DMS114 treated with DMSO at 0.1 percent for 48 hours (cell line): ENCODE measurements around the gene SLC48A1.
A peak's percentile ranks its signal among the peaks of the same experiment; 100 is the strongest.

Experiments
- DNase-seq: peaks from one replicate; lab custom pipeline; 2025; ENCODE audit not compliant: unreplicated experiment; lab: John Stamatoyannopoulos, UW

SLC48A1 gene

DNA sequence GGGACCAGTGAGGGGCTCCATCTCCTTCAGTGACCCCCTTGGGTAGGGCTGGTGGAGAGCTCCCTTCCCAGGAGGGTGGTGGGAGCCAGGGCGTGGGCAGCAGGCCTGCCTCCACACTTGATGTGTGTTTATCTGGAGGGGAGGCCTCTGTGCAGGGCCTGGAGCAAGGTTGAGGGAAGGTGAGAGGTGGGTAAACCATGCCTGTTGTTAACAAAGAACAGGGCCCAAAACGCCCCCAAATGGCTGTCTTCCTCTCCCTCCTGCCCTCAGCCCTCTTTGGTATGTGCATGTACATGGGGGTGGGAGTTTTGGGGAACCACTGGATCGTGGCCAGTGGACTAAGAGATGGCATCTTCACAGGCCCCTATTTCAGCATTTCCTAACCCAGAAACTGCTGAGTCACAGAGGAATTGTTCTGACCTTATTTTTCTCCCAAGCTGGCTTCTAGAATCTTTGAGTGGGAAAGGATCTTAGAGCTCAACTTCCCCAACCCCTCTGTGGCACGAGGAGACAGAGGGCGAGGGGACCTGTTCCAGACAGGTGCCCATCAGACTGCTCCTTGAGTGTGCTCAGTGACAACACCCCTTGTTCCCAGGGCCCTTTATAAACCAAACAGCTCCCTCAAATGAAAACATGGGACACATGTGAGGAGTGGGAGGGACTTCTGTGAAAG lies 3.6 kb downstream of the SLC48A1 start:
- no peak for DNase-seq

DNA sequence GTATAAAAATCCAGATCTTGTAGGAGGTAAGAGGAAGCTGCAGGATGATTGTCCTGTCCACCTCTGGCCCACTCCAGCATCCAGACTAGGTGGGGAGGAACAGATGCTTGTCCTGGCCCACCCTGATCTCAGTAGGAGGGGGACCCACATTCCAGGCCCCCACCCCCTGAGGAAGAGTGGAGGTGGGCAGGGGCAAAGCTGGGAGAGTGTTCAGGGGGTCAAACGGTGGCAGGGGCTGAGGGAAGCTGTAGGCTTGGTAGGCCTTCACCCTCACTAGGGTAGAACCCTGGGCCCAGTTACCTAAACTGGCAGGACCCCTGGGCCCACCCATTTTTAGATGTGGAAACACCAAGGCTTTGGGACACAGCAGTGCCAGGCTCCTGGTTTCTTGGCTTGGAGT lies 4.1 kb downstream of the SLC48A1 start:
- no peak for DNase-seq

DNA sequence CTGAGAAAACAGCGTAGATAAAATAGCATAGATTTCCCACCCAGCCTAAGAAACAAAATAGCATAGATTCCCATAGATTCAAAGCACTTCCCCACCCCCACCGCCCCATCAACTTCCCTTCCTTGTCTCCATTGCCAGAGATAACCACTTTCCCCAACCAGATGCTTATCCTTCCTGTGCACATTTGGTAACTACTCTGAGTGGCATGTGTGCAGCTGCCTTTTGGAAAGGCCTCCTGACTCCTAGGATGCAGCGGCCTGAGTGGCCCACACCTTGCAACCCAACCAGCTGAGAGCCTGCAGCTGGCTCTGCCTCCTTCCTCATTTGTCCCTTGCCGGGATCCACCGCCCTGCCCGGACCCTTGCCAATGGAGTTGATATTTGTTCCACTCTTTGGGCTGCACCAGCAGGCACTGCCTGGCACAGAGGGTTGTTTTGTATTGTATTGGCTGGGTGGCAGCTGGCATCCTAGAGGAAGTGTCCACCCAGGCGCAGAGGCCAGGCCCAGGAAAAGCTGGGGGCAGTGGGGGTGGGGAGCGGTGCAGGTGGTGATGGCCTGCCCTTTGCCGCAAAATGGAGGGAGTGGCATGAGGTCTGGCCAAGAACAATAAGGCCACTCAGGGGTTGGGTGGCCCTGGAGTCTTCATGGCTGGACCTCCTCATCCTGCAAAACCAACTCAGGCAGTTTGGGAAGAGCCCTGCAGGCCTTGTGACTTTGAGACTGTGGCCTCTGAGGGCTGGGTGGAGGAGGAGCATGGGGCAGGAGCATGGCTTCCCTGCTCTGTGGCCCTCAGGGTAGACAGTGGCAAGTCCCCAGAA lies 4.9 kb downstream of the SLC48A1 start:
- no peak for DNase-seq

DNA sequence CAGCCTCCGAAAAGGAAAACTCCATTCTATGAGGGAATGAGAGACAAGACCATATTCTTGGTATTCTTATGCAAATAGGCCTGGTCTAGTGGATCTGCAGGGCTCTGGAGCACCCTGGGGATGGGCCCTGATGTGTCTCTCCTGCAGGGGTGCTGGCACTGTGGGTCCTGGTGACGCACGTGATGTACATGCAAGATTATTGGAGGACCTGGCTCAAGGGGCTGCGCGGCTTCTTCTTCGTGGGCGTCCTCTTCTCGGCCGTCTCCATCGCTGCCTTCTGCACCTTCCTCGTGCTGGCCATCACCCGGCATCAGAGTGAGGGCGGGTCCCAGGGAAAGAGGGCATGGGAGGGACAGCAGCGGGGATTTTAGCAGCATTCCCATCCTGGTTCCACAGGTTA lies 5.8 kb downstream of the SLC48A1 start:
- DNase-seq = no peak

DNA sequence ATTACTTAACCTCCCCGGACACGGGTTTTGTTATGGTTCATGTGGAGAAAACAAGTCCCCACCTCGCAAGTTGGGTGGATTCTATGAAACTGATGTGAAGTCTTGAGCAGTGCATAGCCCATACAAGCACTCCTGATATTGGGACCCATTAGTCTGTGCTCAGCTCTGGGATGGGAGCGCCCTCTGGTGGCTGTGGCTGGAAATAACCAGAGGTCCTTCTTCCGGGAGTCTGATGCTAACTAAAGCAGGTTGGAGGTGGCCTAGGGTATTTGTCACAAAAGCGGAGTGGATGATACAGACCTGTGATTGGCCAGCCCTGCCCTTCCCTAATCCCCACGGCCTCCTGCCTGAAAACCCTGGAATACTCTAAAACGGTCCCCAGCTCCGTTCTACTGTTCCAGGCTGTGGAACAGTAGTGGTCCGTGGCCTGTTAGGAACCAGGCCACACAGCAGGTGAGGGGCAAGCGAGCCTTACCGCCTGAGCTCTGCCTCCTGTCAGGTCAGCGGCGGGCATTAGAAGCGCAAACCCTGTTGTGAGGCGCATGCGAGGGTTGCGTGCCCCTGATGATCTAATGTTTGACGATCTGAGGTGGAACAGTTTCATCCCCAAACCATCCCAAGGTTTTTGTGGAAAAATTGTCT lies 6.4 kb downstream of the SLC48A1 start:
- DNase-seq = peak; percentile 73

DNA sequence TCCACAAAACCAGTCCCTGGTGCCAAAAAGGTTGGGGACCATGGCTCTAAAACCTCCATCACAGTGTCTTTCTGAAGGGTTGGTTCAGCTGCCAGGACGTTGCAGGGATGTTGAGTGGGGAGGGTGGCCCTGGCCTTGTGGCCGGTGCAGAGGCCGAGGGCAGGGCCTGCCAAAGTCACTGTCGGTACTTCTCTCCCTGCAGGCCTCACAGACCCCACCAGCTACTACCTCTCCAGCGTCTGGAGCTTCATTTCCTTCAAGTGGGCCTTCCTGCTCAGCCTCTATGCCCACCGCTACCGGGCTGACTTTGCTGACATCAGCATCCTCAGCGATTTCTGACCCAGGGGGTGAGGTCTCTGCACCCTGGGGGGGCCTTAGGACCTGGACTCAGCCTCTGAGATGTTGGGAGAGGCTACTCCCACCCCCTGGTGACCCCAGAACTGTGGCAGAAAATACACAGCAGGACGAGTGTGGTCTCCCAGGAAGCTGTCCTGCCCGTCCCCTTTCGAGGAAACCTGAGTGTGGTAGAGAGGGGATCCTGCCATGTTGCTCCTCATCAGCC lies 7.0 kb downstream of the SLC48A1 start:
- DNase-seq = no peak

DNA sequence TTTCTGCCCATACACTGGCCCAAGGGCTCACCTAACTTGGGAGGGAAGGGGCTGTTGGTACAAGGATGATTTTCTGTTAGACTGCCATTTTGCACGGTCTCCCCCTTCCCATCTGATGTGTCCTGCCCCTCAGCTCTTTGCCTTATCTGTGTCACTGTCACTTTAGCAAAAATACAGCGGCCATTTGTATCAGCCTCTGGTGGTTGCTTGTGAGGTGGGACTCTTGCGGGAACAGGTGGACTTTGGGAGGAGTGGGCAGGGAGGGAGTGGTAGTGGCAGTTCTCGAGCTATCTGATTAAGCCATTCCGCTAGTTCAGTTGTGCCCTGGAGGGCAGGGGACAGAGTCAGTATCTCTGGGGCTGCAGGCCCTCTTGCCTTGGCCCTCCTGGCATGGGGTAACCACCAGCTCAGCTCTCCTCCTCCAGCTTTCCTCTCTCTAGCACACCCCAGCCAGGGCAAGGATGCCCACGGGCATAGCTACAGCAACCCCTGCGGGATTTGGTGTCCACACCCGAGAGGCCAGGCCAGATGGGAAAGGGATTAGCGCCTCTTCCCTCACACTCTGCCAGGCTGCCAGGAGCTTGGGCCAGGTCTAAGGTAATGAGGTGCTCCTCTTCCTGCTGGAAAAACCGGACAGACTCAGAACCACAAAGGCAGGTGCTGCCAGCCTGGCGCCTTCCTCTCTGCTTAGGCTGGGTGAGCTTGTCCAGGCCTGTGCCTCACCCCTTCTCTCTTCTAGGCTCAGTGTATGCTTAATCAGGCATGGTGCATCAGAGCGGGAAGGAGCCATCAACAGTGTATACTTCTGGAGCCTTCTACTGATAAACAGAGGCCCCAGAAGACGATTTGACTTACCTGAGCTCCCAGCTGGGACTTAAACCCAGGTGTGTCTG lies 8.7 kb downstream of the SLC48A1 start:
- no peak for DNase-seq

DNA sequence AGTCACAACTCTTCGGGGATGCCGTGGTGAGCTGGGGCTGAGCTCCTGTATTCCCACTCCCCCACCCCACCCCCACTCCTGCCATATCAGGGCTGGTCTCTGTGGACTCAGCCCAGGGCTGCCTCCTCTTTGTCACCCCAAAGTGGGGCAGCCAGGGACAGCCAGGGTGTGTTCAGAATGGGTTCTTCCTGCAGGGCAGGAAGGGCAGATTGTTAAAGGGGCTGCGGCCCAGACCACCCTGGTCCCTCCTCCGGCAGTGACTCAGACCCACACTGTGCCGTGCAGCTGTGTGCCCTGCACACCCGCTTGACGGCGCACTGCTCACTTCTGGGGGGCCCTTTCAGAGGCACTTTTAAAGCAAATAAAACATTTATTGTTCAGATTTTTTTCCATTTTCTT lies 9.3 kb downstream of the SLC48A1 start:
- no peak for DNase-seq

DNA sequence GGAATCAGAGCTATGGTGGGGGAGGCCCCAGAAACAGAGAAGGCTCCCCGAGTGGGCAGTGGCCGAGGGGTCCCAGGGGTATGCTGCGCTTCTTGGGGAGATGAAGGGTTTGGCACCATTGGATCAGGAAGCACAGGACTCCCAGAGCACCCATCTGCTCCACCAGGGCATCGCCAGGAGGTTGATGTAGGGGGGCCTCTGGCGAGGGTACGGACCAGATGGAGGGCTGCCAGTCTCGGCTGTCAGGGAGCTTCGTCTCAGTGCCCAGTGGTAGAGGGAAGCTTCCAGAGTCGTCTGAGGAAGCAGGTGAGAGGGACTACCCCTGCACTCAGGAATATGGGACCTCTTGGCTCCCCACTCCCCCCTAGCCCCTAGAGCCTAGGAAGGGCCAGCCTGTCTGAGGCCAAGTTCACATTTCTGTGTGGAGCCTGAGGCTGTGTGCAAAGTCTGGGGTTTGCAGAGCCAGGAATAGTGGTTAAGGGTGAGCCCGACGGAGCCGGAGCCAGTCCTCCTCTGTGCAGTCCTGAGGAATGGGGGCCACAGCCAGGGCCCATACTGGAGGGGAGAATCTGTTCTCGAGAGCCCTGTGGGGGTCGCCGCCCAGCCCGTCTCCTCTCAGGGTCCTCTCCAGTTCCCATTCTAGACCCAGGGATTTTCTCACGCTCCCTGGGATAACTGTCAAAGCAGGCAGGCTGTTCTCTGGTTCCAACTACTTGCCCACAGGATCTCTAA lies 10.2 kb downstream of the SLC48A1 start:
- DNase-seq = no peak

DNA sequence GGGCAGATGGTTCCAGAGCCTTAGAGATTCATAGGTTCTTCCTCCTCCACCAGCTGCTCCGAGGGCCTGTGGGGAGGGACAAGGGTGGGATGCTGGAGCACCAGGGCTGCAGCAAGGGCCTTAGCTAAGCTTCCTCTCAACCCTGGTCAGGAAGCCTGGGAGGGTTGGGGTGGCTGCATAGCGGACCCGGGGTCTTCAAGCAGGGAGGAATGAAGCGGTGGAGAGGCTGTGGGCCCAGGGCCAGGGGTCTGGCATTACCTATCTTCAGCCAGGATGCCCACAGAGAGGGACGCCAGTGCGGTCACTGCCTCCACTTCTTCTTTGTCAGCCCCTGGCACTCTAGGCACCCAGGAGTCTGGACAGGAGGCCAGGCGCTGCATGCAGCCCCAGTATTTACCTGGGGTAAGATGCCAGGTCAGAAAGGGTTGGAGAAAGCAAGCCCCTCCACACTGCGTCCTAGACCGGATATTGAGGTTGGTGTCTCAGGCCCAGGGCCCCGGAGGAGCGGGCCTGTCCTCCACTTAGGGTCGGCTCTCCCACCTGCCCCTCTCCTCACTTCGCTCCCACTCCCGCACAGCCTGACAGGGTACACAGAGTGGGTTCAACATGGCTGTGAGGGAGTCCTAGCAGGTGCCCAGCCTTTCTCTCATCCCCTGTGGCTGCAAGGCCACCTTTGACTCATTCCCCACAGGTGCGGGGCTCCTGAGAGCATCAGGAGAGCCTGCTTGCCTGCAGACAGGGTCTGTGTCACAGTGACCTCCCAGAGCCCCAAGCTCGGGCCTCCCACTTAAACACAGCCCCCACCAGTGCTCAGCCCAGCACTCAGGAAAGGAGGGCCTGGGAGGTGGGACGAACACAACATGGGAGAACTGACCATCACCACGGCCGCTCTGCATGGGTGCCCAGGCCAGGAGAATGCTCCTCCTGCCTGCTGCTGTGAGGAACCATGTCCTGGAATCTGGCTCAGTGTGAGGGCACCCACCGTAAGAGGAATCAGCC lies 11.1 kb downstream of the SLC48A1 start:
- DNase-seq = no peak

DNA sequence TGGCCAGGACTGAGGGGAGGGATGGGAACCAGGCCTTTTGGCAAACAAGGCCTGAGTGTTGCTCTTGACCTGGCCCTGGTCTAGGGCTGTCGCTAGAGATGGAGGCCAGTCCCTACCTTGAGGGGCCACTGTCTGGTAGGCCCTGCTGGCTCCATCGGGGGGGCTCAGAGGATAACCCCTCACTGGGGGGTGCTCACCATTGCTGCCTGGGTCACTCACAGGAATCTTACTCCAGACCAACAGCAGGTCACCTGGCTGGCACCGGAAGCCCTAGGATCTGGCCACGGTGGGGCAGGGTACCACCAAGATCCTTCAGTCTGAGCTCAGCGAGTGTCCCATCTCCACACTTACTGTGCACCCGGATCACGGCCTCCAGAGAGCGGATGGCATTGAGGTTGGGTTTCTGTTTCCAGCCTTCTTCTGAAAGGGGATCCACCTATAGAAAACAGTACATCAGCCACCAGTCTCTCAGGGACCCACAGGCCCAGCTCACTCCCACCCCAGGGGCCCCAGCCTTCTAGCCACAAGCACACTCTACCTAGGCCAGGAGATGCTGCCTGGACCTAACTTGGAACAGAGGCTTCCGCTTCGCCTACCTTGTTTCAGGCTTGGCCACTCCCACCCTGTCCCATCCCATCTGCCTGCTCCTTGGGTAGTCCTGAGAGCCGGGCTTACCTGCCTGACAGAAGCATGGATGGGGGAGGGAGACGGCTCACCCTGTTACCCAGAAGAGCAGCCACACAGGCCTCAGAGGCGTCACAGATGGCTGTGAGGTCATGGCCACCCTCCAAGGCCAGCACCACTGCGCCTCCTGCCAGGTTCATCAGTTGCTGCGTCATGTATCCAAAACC lies 12.2 kb downstream of the SLC48A1 start:
- DNase-seq = no peak

DNA sequence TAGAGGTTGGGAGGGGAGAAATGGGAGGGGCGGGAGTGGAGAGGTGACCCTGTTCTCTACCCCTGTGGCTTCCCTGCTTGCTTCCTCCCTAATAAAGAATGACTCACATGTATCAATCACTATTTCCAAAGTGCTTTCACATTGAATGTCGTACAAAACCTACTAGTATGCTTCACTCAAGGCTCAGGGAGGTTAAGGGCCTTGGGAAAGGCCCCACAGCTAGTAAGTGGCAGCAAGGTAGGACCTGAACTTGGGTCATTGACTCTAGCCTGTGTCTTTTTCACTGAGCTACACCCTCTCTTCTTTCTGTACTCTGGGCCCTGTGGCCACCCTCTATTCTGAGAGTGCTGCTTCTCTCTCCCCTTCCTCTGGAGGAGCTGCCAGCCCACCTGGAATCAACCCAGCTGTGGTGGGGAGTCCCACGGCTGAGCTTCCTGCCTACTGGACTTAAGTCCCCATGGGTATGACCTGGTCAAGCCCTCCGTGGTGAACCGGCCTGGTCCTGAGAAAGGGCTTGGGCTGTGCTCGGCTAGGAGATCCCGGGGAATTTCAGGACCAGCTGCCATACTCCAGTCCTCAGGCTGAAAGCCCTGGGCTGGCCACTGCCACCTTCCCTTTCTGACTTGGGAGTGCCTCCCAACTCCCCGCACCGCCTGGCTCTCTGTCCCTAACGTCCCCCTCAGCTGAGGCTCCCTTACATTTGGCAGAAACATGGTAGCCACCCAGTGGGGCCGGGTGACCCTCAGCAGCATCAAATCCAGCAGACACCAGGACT lies 13.0 kb downstream of the SLC48A1 start:
- DNase-seq = no peak

DNA sequence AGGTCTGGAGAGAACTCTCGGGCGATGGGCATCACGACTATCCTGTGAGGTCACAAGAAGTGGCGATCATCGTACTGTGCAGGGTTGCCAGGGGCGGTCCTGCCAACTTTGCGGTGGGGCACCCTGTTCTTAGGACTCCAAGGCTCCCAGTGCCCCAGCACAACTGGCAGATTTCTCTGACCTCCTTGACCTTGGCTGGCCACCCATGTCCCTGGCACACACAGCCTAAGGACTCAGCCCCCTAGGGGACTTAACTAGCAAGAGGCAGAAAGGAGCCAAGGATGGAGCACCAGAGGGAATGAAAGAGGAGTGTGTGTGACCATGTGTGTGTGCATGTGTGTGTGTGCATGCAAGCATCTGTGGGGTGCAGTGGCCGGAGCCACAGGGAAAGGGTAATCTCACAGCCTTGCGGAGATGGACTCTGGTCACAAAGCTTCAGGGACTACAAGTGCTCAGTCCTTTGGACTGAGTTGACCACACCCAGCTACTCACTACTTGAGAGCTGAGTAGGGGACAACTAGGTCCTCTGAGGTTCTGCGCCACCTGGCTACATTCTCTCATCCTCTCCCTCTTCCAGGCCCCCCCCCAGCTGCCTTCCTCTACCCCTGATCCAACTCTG lies 13.7 kb downstream of the SLC48A1 start:
- no peak for DNase-seq

DNA sequence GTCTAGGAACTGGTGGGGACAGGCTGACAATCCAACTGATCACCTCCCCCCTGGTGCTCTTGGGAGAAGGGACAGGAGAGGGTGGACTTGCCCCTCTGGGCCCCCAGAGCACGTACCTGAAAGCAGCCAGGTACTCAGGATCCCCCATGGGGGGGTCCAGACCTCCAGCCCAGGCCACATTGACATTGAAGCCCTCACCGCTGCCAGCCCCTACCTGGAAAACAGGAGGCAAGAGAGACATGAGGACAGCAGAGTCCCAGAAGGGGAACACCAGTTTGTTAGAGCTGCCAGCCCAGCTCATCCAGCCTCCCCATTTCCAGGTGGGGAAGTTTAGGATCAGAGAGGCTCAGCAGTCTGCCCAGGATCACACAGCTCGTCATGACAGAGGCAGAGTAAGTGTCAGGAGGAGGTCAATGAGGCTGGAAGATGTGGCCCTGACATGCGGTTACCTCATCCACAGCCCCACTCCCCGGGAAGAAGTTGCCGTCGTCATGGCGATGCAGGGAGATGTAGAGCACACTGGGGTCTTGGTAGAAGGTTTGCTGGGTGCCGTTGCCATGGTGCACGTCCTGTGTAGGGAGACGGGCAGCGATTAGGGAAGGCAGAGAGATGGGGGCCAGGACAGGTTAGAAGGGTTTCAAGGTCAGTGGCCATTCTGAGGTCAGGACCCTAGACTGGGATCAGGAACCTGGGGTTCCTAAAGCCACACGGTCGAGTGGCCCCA lies 14.7 kb downstream of the SLC48A1 start:
- no peak for DNase-seq

DNA sequence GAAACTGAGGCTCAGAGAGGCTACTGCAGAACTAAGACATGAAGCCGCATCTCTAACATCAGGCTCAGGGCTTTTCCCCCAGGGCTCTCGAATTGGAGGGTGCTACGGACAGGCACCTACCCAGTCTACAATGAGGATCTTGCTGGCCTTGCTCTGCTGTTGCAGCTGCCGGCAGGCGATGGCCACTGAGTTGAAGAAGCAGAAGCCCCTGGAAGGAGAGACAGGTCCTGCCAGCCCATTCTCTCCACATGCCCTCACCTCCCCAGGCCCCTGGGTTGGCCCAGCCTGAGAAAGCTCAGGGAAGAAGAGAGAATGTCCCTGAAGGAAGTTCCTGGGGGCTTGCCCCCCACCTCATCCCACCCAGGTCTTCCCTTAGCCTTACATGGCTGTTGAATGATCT lies 16.1 kb downstream of the SLC48A1 start:
- DNase-seq = no peak
